ENCODE results near the gene LCE2B.
A peak's percentile ranks its signal among the peaks of the same experiment; 100 is the strongest.

LCE2B gene

GRCh38 chr1:152725261-152725660 lies 39.3 kb downstream of the LCE2B start:
- no peak for TF ChIP-seq CTCF (IDR thresholded peaks at IDR 0.05; ENCODE audit: poor library complexity, severe bottlenecking)
- H3K36me3 ChIP-seq (ENCODE audit: low read depth), result no peaks in the 10 kb centered on the region
- H3K27me3 ChIP-seq (ENCODE audit: insufficient read depth, poor library complexity, severe bottlenecking), result no peaks in the 10 kb centered on the region
- no peaks in the 10 kb centered on the region for H3K4me1 ChIP-seq (ENCODE audit: insufficient read depth, poor library complexity, severe bottlenecking)
- H3K9me3 ChIP-seq (ENCODE audit: severe bottlenecking), result no peaks in the 10 kb centered on the region
- no peak overlapping the region for H3K27ac ChIP-seq (ENCODE audit: poor library complexity, severe bottlenecking)
- DNase-seq (ENCODE audit: low spot score) (no peak), ATAC-seq (ENCODE audit: low read depth) (no peak)
- H3K4me3 ChIP-seq (ENCODE audit: severe bottlenecking), result no peak overlapping the region

- H3K27me3 ChIP-seq (ENCODE audit: insufficient read depth, poor library complexity, severe bottlenecking), result no peaks in the 10 kb centered on the region
- no peak overlapping the region for H3K4me3 ChIP-seq (ENCODE audit: severe bottlenecking)
- ATAC-seq (ENCODE audit: low read depth), result no peak
- no peaks in the 10 kb centered on the region for H3K4me1 ChIP-seq (ENCODE audit: insufficient read depth, poor library complexity, severe bottlenecking)
- no peak overlapping the region for H3K27ac ChIP-seq (ENCODE audit: poor library complexity, severe bottlenecking)
- DNase-seq (ENCODE audit: low spot score), result no peak
- TF ChIP-seq CTCF (IDR thresholded peaks at IDR 0.05; ENCODE audit: poor library complexity, severe bottlenecking), result no peak
- no peaks in the 10 kb centered on the region for H3K9me3 ChIP-seq (ENCODE audit: severe bottlenecking)
- H3K36me3 ChIP-seq (ENCODE audit: low read depth), result no peaks in the 10 kb centered on the region
Observed at GRCh38 chr1:152728986-152729385, 43.1 kb downstream of the LCE2B start.

- Histone ChIP-seq H3K9me3 (ENCODE audit: severe bottlenecking) (no peaks in the 10 kb centered on the region), H3K36me3 (ENCODE audit: low read depth) (no peaks in the 10 kb centered on the region), H3K4me3 (ENCODE audit: severe bottlenecking) (no peak overlapping the region), H3K27me3 (ENCODE audit: insufficient read depth, poor library complexity, severe bottlenecking) (no peaks in the 10 kb centered on the region), H3K27ac (ENCODE audit: poor library complexity, severe bottlenecking) (no peak overlapping the region), H3K4me1 (ENCODE audit: insufficient read depth, poor library complexity, severe bottlenecking) (peaks cover 13% of the 10 kb centered on the region)
- peak; percentile 73 for TF ChIP-seq CTCF (IDR thresholded peaks at IDR 0.05; ENCODE audit: poor library complexity, severe bottlenecking)
- DNase-seq (ENCODE audit: low spot score) (no peak), ATAC-seq (ENCODE audit: low read depth) (0 out of 3 replicates have a peak, but pooled peaks have one; percentile 55)
Observed at GRCh38 chr1:152735648-152736047, 49.7 kb downstream of the LCE2B start.
